Endodermal cell (in vitro differentiated cells): ENCODE data around the gene GNAL. TPM values are rescaled to one million over a fixed set of nuclear protein-coding genes. Genes with fewer than 3 reads are reported as not detected.

Experiments
- DNase-seq: peaks from one replicate; pipeline ENCODE4 v3.0.0-alpha.2; 2017
- H3K27ac ChIP-seq: 2 replicates; pipeline ENCODE4 v1.5.1; 2013; ENCODE audit warnings: mild to moderate bottlenecking, low read depth, low read length, moderate library complexity
- H3K27me3 ChIP-seq: 2 replicates; pipeline ENCODE4 v1.6.1; 2013; ENCODE audit warnings: mild to moderate bottlenecking, low read length, moderate library complexity; ENCODE audit not compliant: insufficient read depth, control insufficient read depth, poor library complexity, severe bottlenecking
- H3K36me3 ChIP-seq: 2 replicates; pipeline ENCODE4 v1.7.0; 2013; ENCODE audit warnings: mild to moderate bottlenecking, low read length, moderate library complexity; ENCODE audit not compliant: control insufficient read depth, insufficient read depth
- H3K4me1 ChIP-seq: one replicate; pipeline ENCODE4 v1.7.0; 2013; ENCODE audit warnings: low read length; ENCODE audit not compliant: control insufficient read depth, insufficient read depth
- H3K4me3 ChIP-seq: 2 replicates; pipeline ENCODE4 v1.5.1; 2013; ENCODE audit warnings: mild to moderate bottlenecking, low read length, moderate library complexity
- H3K9ac ChIP-seq: 2 replicates; pipeline ENCODE4 v1.6.1; 2013; ENCODE audit warnings: mild to moderate bottlenecking, low read length, moderate library complexity; ENCODE audit not compliant: poor library complexity, severe bottlenecking; ENCODE audit errors: extremely low read depth
- H3K9me3 ChIP-seq: 2 replicates; pipeline ENCODE4 v1.6.1; 2013; ENCODE audit warnings: mild to moderate bottlenecking, low read length, moderate library complexity; ENCODE audit not compliant: control insufficient read depth
- H3K27ac Mint-ChIP-seq: 2 replicates; pipeline ENCODE4 v1.8.0; 2020; ENCODE audit warnings: mixed read lengths
- H3K27me3 Mint-ChIP-seq: 2 replicates; pipeline ENCODE4 v1.8.0; 2021; ENCODE audit warnings: mild to moderate bottlenecking, mixed read lengths; ENCODE audit not compliant: insufficient read depth
- H3K36me3 Mint-ChIP-seq: 2 replicates; pipeline ENCODE4 v1.8.0; 2020; ENCODE audit warnings: low read depth, mixed read lengths
- H3K4me1 Mint-ChIP-seq: 2 replicates; pipeline ENCODE4 v1.8.0; 2020; ENCODE audit warnings: mixed read lengths
- H3K4me3 Mint-ChIP-seq: 2 replicates; pipeline ENCODE4 v1.8.0; 2020; ENCODE audit warnings: mild to moderate bottlenecking, moderate library complexity, mixed read lengths
- H3K9me3 Mint-ChIP-seq: 2 replicates; pipeline ENCODE4 v1.8.0; 2020; ENCODE audit warnings: mild to moderate bottlenecking, mixed read lengths
- WGBS, 2 experiments: methylation state at CpG; one replicate each; pipeline versions ENCODE4 v1.1.5 to v1.1.7; 2013; ENCODE audit warnings: missing lambda C conversion rate in 2 of 2, mixed read lengths in 1 of 2; ENCODE audit not compliant: insufficient coverage in 1 of 2, insufficient read length in 1 of 2; 5-methylcytosine and 5-hydroxymethylcytosine counted together
- total RNA-seq, 2 donors: library from RNA; stranded (reverse); fragmentation: NEBNext Ultra II Directional in 1 of 2; extraction: Animal tissue kit (Norgen Biotek cat#: 25700) in 1 of 2; gene quantifications; 2 replicates in 1 of 2; 3 replicates in 1 of 2; pipeline ENCODE4 v1.2.1, GENCODE V29; 2021
- TF ChIP-seq, protein P1 (sequence below): fragments of 200-600 bp; sonication (generic); conservative IDR thresholded peaks from 2 replicates; pipeline ENCODE4 v1.5.0; 2021; ENCODE audit warnings: antibody characterized with exemption, mild to moderate bottlenecking

Gene GNAL
- total RNA-seq, 2 donors from 2014 or later: 37.9 to 58.2 TPM

DNA sequence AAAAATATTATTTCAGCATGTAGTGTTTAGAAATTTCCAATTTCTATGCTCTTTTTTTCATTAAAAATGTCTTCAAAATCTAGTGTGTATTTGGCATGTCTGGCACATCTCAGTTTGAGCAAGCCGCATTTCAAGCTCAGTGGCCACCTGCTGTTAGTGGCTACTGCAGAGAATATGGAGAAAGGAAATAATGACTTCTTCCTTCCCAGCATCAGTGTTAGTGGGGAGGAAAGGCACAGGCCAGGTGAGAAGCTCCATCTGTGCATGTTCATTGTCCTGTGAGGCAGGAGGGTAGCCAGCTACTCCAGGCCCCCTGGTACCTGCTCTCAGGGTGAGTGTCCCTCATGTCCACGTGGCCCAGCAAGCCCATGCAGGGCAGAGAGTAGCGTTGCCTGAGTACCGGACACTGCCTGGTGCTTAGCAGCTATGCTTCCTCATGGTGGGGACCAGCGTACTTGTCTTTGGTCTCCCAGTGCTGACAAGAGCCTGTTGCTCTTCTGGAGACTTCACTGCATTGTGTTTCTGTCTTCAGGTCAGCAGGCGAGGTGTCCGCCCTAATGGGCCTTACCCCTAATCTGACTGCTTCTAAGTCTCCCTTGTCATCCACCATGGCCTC, 94.8 kb downstream of the GNAL start:
- Mint-ChIP-seq H3K27me3 (no peaks in the 10 kb centered on the region), H3K36me3 (peaks cover 4% of the 10 kb centered on the region), H3K27ac (peak overlapping the region; percentile 49), H3K4me3 (no peak overlapping the region), H3K4me1 (peaks cover 54% of the 10 kb centered on the region), H3K9me3 (no peaks in the 10 kb centered on the region)
- Histone ChIP-seq H3K27me3 (no peaks in the 10 kb centered on the region), H3K4me1 (peaks cover 15% of the 10 kb centered on the region), H3K9me3 (no peaks in the 10 kb centered on the region), H3K9ac (no peak overlapping the region), H3K36me3 (no peaks in the 10 kb centered on the region), H3K4me3 (no peak overlapping the region), H3K27ac (no peak overlapping the region)
- TF ChIP-seq, protein P1, sequence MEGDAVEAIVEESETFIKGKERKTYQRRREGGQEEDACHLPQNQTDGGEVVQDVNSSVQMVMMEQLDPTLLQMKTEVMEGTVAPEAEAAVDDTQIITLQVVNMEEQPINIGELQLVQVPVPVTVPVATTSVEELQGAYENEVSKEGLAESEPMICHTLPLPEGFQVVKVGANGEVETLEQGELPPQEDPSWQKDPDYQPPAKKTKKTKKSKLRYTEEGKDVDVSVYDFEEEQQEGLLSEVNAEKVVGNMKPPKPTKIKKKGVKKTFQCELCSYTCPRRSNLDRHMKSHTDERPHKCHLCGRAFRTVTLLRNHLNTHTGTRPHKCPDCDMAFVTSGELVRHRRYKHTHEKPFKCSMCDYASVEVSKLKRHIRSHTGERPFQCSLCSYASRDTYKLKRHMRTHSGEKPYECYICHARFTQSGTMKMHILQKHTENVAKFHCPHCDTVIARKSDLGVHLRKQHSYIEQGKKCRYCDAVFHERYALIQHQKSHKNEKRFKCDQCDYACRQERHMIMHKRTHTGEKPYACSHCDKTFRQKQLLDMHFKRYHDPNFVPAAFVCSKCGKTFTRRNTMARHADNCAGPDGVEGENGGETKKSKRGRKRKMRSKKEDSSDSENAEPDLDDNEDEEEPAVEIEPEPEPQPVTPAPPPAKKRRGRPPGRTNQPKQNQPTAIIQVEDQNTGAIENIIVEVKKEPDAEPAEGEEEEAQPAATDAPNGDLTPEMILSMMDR: no peak
- 83 to 93% methylated on average over 6 to 7 of the region's 7 CpGs for WGBS, 2 experiments
- DNase-seq: peak; percentile 63

DNA sequence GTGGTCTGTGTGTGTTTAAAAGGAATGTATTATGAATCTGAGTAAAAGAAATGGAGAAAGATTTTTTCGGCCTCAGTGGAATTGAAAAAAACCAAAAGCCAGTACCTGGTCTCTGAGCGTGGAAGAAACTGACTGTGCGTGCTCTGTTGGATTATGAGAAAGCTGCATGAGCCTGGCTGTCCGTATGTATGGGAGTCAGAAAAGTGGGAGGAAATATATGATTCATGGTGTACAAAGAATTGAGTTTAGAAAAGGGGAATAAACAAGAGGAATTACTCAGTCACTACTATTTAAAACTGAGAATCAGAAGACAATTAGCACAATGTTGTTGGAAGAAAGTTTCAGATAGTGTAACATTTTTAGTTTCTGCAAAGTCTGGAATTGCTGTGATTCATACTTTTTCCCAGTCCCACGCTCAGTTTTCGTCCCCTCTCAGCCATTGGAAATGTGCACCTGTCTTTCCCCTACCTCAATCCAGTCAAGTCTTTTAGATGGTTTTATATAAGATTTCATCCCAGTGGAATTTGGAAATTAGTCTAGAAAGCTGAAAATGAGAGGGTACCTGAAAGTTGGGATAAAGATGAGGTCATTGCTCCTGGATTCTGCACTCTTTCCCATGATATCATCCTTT, 95.7 kb downstream of the GNAL start:
- no peak overlapping the region for H3K27ac ChIP-seq
- H3K36me3 Mint-ChIP-seq: peaks cover 4% of the 10 kb centered on the region
- H3K4me3 Mint-ChIP-seq: no peak overlapping the region
- peaks cover 58% of the 10 kb centered on the region for H3K4me1 Mint-ChIP-seq
- peak overlapping the region; percentile 91 for H3K27ac Mint-ChIP-seq
- H3K9me3 ChIP-seq: no peaks in the 10 kb centered on the region
- H3K27me3 Mint-ChIP-seq: no peaks in the 10 kb centered on the region
- H3K4me1 ChIP-seq: peaks cover 22% of the 10 kb centered on the region
- no peak overlapping the region for H3K9ac ChIP-seq
- no peaks in the 10 kb centered on the region for H3K9me3 Mint-ChIP-seq
- no peaks in the 10 kb centered on the region for H3K27me3 ChIP-seq
- TF ChIP-seq, protein P1: no peak
- H3K36me3 ChIP-seq: no peaks in the 10 kb centered on the region
- 90 to 97% methylated on average over 5 to 6 of the region's 6 CpGs for WGBS, 2 experiments
- H3K4me3 ChIP-seq: no peak overlapping the region
- no peak for DNase-seq

DNA sequence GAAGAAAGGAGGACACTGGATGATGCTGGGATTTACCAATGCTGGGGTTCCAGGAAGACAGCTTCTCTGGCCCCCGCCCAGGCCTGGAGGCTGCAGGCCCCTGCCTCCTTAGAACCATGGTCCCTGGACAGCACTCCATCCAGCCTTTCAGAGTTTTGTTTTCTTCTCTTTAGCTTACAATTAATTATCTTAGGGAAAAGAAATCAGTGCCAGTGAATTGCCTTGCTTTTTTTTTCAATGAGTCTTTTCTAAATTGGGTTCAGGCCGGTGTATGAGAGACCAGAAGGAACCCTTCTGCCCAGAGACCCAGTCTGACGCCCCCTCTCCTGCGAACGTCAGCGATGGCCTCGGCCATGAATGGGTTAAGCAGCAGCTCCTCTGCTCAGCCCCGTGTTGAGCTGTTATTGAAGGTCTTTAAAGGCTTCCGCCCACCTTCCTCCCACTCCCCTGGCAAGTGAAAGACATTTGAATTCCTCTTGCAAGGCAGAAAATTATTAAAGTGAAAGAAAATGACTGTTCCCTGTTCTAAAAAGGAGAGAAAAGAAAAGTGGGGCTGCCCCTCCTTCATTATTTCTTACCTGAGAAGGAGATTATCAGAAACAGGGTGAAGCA, 96.5 kb downstream of the GNAL start:
- 3 to 17% methylated on average over 5 to 8 of the region's 9 CpGs for WGBS, 2 experiments
- no peaks in the 10 kb centered on the region for H3K9me3 ChIP-seq
- no peak overlapping the region for H3K4me3 ChIP-seq
- no peaks in the 10 kb centered on the region for H3K9me3 Mint-ChIP-seq
- H3K36me3 ChIP-seq: no peaks in the 10 kb centered on the region
- peaks cover 4% of the 10 kb centered on the region for H3K36me3 Mint-ChIP-seq
- peak overlapping the region; percentile 34 for H3K4me3 Mint-ChIP-seq
- peak; percentile 75 for DNase-seq
- TF ChIP-seq, protein P1: no peak
- H3K9ac ChIP-seq: no peak overlapping the region
- no peaks in the 10 kb centered on the region for H3K27me3 Mint-ChIP-seq
- H3K4me1 ChIP-seq: peaks cover 22% of the 10 kb centered on the region
- no peaks in the 10 kb centered on the region for H3K27me3 ChIP-seq
- peak overlapping the region; percentile 67 for H3K27ac ChIP-seq
- H3K4me1 Mint-ChIP-seq: peaks cover 62% of the 10 kb centered on the region
- H3K27ac Mint-ChIP-seq: peak overlapping the region; percentile 91
